Cardiac fibroblast (primary cell): ENCODE measurements around the gene PYY.
A peak's percentile ranks its signal among the peaks of the same experiment; 100 is the strongest.

Source experiments
- DNase-seq, 2 donors: peaks; one replicate each; pipeline versions ENCODE4 v3.0.0 to v3.0.0-alpha.2; 2010; ENCODE audit warnings: low read depth in 2 of 2
- H3K4me3 ChIP-seq, 2 donors: replicated peaks in 1 of 2; 1 replicate in 1 of 2; 2 replicates in 1 of 2; pipeline ENCODE4 v1.5.1; 2011; ENCODE audit warnings: low read depth in 2 of 2, low read length in 2 of 2, mild to moderate bottlenecking in 2 of 2, moderate library complexity in 1 of 2
- CTCF ChIP-seq: IDR thresholded peaks from one replicate; pipeline ENCODE4 v1.5.1; 2011; ENCODE audit warnings: low read depth, mild to moderate bottlenecking, low read length, inconsistent platforms

The PYY gene

GRCh38 chr17:43986225-43986981, 32.7 kb upstream of the PYY start:
- no peak for DNase-seq
- TF ChIP-seq CTCF = no peak

GRCh38 chr17:43984521-43984920, 30.8 kb upstream of the PYY start:
- DNase-seq = no peak
- no peak for TF ChIP-seq CTCF
- H3K4me3 ChIP-seq = peak overlapping the region in 1 of 2 donors; percentile 37

More at GRCh38 chr17:43986225-43986981, 32.7 kb upstream of the PYY start:
- no peak overlapping the region for H3K4me3 ChIP-seq

GRCh38 chr17:43983515-43984411, 30.0 kb upstream of the PYY start:
- peak overlapping the region; percentile 37 to 50 for H3K4me3 ChIP-seq
- TF ChIP-seq CTCF = peak; percentile 27
- no peak for DNase-seq

- TF ChIP-seq CTCF = no peak
- H3K4me3 ChIP-seq = no peak overlapping the region
- DNase-seq = no peak
Observed at GRCh38 chr17:43983196-43983514, 29.4 kb upstream of the PYY start.

- no peak overlapping the region for H3K4me3 ChIP-seq
- TF ChIP-seq CTCF = no peak
- no peak for DNase-seq
Observed at GRCh38 chr17:43982171-43982570, 28.4 kb upstream of the PYY start.

GRCh38 chr17:43979671-43980070, 25.9 kb upstream of the PYY start:
- DNase-seq = no peak
- H3K4me3 ChIP-seq = no peak overlapping the region
- no peak for TF ChIP-seq CTCF
